ENCODE results near the gene MC1R.
A peak's percentile ranks its signal among the peaks of the same experiment; 100 is the strongest.
"Not testable (repeated sequence)": the region's sequence is repeated elsewhere in the genome, so short reads cannot be mapped to it uniquely, and the experiment has no call there.

The MC1R gene

GRCh38 chr16:89918453-89919347 lies at the start of gene MC1R:
Gene MC1R, plus strand, starts transcription at chr16:89918862. Its CDS starts 397 bp downstream, at chr16:89919259.
- no peak for DNase-seq (ENCODE audit: low read depth)

DNA sequence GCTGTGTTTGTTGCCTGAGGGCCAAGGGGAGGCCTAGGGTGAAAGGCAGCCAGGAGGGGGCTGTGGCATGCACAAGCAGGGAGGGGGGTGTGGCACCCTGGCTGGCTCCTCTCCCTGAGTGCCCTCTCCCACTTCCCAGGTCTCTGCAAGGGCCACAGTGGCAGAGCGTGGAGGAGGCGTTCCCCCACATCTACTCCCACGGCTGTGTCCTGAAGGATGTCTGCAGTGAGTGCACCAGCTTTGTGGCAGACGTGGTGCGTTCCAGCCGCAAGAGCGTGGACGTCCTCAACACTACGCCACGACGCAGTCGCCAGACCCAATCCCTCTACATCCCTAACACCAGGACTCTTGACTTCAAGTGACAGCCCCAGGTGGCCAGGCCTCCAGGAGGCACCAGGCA lies 48.8 kb upstream of the MC1R start:
- DNase-seq (ENCODE audit: low read depth): no peak

DNA sequence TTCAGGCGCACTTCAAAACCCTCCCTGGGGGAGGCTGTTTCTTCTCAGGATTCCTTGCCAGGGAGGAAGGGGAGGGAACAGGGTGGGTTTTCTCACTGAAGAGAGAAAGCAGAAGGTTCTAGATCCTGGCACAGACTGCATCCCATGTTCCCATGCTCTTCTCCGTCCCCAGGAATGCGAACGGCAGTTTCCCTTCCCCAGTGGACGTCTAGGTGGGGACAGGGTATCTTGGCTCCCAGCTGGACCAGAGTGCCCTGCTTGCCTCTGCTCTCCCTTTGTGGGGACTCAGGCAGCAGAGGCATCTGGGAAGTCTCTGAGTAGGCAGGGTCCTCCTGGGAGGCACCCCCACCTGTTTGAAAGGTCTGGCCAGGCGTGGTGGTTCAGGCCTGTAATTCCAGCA lies 48.2 kb upstream of the MC1R start:
- no peak for DNase-seq (ENCODE audit: low read depth)

DNA sequence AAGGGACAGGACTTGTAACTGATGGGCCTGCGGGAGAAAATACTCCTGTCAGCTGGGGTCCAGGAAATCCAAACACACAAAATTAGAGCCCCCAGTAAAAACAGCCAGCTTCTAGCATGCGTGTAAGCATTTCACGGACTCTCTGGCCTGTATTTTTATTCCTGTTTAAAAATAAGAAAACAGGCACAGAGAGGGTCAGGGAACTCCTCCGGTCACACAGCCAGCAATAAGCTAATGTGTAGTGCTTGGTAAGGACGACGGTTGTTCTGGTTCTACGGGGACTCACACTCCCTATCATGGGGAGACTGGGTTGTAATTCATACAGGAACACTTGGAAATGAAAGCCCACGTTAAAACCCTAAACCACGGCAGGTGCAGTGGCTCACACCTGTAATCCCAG lies 46.8 kb upstream of the MC1R start:
- no peak for DNase-seq (ENCODE audit: low read depth)

DNA sequence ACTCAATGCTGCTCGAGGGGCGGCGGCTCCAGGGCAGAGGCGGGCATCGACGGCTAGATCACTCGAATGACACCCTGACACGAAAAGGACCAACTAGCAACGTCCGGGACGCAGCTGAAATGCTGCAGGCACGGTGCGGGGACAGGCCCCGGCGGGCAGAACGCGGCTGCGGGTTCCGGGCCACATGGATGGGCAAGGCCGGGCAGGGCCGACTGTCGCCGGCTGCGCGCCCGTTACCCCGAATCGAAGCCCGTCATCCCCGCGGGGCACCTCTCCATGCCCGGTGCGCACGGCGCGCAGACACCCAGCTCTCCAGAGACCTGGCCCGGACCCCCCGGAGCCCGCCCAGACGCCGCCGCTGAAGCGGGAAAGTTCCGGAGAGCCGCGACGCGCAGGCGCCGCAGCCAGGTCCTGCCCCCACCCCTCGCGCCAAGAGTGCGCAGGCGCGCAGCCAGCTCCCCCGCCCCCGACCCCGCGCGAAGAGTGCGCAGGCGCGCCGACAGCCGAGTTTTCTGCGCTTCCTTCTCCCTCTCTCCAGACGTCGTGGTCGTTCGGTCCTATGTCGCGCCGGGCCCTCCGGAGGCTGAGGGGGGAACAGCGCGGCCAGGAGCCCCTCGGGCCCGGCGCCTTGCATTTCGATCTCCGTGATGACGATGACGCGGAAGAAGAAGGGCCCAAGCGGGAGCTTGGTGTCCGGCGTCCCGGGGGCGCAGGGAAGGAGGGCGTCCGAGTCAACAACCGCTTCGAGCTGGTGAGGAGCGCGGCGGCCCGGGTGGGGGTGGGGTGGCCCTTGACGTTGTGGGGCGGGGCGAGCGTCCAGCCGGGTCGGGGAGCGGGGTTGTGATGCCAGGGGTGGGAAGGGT lies 45.3 kb upstream of the MC1R start, which contains the start of gene TCF25:
Gene TCF25, plus strand, starts transcription at position 484 of the 863 bp plus-strand sequence. Its CDS starts 76 bp downstream, at position 560.
- DNase-seq (ENCODE audit: low read depth): peak; percentile 83

- peak; percentile 94 for DNase-seq (ENCODE audit: low read depth)
Measured at GRCh38 chr16:89873972-89874689, 44.5 kb upstream of the MC1R start.

DNA sequence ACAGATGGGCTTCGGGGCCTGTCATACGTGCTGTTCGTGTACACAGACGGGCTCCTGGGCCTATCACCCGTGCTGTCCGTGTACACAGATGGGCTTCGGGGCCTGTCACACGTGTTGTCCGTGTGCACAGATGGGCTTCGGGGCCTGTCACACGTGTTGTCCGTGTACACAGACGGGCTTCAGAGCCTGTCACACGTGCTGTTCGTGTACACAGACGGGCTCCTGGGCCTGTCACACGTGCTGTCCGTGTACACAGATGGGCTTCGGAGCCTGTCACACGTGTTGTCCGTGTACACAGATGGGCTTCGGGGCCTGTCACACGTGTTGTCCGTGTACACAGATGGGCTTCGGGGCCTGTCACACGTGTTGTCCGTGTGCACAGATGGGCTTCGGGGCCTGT lies 39.5 kb upstream of the MC1R start:
- not testable (repeated sequence) for DNase-seq (ENCODE audit: low read depth)

DNA sequence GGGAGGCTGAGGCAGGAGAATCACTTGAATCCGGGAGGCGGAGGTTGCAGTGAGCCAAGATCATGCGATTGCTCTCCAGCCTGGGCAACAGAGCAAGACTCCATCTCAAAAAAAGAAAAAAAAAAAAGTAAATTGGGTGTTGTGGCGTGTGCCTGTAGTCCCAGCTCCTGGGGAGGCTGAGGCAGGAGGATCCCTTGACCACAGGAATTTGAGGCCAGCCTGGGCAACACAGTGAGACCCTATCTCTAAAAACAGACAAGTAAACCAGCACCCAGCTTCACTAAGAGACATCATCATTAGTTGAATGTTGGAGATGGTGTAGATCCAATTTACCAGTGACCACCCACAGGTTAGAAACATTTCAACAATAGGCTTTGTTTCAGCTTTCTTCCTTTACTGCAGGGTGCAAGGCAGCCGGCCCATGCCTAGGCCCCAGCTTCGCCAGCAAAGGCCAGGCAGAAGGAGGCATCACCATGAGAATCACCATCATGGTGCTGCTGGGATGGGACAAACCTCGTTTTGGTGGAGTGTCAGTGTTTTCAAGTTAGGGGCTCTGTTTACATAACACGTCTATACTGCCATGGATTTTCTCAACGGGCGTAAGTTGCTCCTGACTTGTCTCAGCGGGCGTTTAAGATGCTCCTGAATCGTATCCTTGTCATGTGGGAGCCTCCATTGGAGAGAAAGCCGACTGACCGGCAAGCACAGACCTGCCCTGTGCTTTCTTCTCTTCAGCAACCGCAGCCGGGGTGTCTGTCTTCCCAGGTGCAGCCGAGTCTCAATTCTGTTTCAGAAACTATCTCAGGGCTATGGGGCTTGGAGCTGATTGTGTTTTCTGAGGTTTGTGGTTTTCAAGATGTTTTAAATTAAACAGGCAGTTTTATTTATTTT lies 37.9 kb upstream of the MC1R start:
- DNase-seq (ENCODE audit: low read depth): no peak

- DNase-seq (ENCODE audit: low read depth): no peak
Measured at GRCh38 chr16:89881368-89881730, 37.3 kb upstream of the MC1R start.

DNA sequence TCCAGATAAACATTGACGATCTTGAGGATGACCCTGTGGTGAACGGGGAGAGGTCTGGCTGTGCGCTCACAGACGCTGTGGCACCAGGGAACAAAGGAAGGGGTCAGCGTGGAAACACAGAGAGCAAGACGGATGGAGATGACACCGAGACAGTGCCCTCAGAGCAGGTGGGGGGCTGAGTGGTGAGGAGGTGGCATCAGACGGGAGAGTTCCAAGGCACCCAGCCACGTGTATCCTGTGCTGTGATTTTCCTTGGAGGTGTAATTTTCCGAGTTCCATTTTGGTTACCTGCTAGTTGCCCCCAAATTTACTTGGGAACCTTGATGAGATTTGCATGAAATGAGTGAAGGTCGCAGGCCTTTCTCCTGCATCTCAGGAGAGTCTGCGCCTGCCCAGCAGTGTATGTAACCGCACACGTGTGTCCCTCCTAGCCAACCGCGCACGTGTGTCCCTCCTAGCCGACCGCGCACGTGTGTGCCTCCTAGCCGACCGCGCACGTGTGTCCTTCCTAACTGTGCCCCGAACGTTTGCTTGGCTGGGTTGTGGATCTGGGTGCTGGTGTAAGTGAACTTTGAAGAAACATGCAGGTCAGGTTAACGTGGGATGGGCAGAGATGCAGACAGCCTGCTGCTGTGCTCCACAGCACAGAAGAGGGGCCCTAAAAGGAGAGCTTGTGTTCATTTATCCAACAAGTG lies 35.2 kb upstream of the MC1R start:
- DNase-seq (ENCODE audit: low read depth): no peak

GRCh38 chr16:89884041-89884421 lies 34.6 kb upstream of the MC1R start:
- DNase-seq (ENCODE audit: low read depth): no peak

- DNase-seq (ENCODE audit: low read depth): no peak
Measured at GRCh38 chr16:89887243-89887642, 31.4 kb upstream of the MC1R start.

DNA sequence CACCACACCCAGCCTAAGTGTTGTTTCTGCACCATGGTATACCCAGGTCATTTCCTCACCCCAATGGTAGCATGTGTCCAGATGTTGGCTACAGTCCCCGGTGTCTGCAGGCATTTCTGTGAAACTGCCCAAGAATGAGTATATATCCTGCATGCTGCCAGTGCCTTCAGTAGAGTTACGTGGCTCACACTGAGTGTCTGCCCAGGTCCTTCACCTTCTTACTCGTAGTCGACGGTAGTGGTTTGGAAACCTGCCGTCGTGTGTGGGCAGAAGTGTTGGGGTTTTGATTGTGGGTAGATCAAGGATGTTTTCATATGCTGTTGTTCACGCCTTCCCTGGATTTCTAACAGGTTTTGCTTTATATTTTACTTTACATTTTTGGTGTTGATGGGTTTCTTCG lies 28.5 kb upstream of the MC1R start:
- DNase-seq (ENCODE audit: low read depth): peak; percentile 17

- DNase-seq (ENCODE audit: low read depth): no peak
Measured at GRCh38 chr16:89890886-89891657, 27.6 kb upstream of the MC1R start.

- no peak for DNase-seq (ENCODE audit: low read depth)
Measured at GRCh38 chr16:89892055-89892630, 26.5 kb upstream of the MC1R start.

GRCh38 chr16:89892635-89893034 lies 26.0 kb upstream of the MC1R start:
- DNase-seq (ENCODE audit: low read depth): no peak

- no peak for DNase-seq (ENCODE audit: low read depth)
Measured at GRCh38 chr16:89893642-89894548, 24.8 kb upstream of the MC1R start.

DNA sequence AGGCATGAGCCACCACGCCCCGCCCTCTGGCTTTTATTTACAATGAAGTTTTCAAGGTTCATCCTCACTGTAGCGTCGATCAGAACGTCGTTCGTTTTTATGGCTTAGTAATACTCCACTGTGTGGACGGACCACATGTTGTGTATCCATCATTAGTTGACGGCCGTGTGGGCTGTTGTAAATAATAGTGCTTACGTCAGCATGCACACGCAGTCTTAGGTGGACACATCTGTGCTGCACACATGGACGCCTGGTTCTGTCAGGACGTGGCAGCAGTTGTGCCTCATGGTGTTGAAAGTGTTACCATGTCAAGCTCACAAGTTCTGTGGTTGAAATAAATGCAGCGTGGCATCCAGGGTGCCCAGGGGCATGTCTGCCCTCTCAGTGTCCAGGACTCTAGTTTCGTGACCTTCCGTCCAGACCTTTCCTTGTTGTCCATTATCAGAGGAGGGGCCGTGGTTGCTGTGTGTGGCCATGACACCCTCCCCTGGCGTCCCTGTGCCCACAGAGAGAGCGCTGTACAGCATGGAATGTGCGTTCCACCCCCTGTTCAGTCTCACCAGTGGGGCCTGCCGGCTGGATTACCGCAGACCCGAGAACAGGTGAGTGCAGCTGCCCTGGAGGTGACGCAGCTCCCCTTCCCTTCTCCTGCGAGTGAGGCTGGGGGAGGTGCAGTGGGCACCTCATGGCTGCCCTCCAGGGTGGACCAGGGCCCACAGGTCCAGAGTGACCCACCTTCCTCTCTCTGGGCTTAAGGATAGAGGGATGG lies 23.0 kb upstream of the MC1R start:
- no peak for DNase-seq (ENCODE audit: low read depth)

Measured in activated T-cell treated with anti-CD3 and anti-CD28 coated beads for 24 hours (primary cell).